Measurements from ENCODE around the gene MAP4K4. TPM values are rescaled to one million over a fixed set of nuclear protein-coding genes. Genes with fewer than 3 reads are reported as not detected.
"Not testable (repeated sequence)": the region's sequence is repeated elsewhere in the genome, so short reads cannot be mapped to it uniquely, and the experiment has no call there.

The MAP4K4 gene
- total RNA-seq, 1 experiment from 2014 or later: 41.3 TPM

DNA sequence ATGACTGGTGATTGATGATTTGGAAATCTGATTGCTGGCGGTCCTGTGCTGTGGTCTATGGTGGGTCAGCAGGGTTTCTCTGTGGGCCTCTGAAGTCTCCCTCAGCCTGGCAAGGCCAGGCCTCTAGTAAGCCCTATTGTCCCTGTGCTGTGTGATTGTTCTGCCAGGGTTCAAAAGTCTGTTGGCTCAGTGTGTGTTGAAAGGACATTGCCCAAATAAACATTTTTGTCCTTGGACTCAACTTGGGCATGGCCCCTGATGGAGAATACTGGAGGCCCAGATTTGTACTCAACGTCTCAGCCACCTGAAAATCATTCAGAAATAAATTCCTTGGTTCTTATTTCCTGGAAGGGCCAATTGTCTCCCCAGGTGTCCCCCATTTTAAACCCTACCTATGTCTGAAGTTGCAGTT lies 74.4 kb downstream of the MAP4K4 start:
- no peak for DNase-seq (ENCODE audit: low read depth)
- in situ Hi-C loops (cut with HindIII; ENCODE audit: low pct_unique_long_range_greater_than_20kb, low sequenced_read_pairs): no loop called here

GRCh38 chr2:101773137-101773536 lies 75.6 kb downstream of the MAP4K4 start:
- in situ Hi-C loops (cut with HindIII; ENCODE audit: low pct_unique_long_range_greater_than_20kb, low sequenced_read_pairs): no loop called here
- no peak for DNase-seq (ENCODE audit: low read depth)

GRCh38 chr2:101773961-101774360 lies 76.5 kb downstream of the MAP4K4 start:
- in situ Hi-C loops (cut with HindIII; ENCODE audit: low pct_unique_long_range_greater_than_20kb, low sequenced_read_pairs); DNase-seq (ENCODE audit: low read depth): not testable (repeated sequence)

DNA sequence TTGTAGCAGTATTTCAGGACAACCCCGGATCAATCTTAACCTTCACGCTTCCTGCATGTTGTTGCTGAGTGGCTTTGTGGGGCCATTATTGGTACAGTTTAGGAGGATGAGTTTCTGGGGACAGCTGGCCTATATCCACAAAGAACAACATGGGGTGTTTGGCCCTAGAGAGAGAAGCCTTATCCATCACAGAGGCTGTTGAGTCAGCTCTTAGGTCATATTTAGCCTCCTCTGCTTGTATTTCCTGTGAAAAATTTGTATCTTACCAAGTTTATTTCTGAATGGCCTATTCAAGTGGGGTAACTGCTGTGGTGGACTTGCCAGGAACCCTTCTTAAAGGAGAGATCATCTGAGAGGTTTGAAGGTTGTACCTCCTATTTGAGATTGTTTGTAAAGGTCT lies 77.6 kb downstream of the MAP4K4 start:
- in situ Hi-C loops (cut with HindIII; ENCODE audit: low pct_unique_long_range_greater_than_20kb, low sequenced_read_pairs): no loop called here
- no peak for DNase-seq (ENCODE audit: low read depth)

GRCh38 chr2:101775636-101776035 lies 78.1 kb downstream of the MAP4K4 start:
- in situ Hi-C loops (cut with HindIII; ENCODE audit: low pct_unique_long_range_greater_than_20kb, low sequenced_read_pairs): no loop called here
- DNase-seq (ENCODE audit: low read depth): no peak

GRCh38 chr2:101776172-101777043 lies 78.9 kb downstream of the MAP4K4 start:
- in situ Hi-C loops (cut with HindIII; ENCODE audit: low pct_unique_long_range_greater_than_20kb, low sequenced_read_pairs): no loop called here
- DNase-seq (ENCODE audit: low read depth): no peak

GRCh38 chr2:101777337-101777736 lies 79.8 kb downstream of the MAP4K4 start:
- DNase-seq (ENCODE audit: low read depth): no peak

GRCh38 chr2:101778102-101778501 lies 80.6 kb downstream of the MAP4K4 start:
- DNase-seq (ENCODE audit: low read depth): no peak
- in situ Hi-C loops (cut with HindIII; ENCODE audit: low pct_unique_long_range_greater_than_20kb, low sequenced_read_pairs): no loop called here

More at GRCh38 chr2:101777337-101777736, 79.8 kb downstream of the MAP4K4 start:
- in situ Hi-C loops (cut with HindIII; ENCODE audit: low pct_unique_long_range_greater_than_20kb, low sequenced_read_pairs): no loop called here

DNA sequence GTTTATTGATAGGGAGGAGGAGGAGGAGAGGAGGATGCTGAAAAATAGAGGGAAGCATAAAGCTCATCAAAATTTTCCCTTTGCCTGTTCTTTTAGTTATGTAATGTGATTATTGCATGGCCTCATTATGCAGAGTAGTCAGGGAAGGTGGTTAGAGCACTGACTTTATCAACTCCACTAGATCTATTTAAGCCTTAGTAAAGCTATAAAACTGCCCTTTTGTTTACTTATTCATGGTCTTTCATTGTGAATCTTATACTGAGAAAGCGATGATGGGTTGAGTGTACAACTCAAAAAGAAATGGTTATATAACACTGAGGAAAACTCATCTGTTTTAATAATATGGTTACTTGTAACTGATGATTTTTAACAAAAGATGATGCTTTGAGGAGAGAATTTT lies 81.7 kb downstream of the MAP4K4 start:
- no peak for DNase-seq (ENCODE audit: low read depth)
- in situ Hi-C loops (cut with HindIII; ENCODE audit: low pct_unique_long_range_greater_than_20kb, low sequenced_read_pairs): no loop called here

- in situ Hi-C loops (cut with HindIII; ENCODE audit: low pct_unique_long_range_greater_than_20kb, low sequenced_read_pairs): no loop called here
- DNase-seq (ENCODE audit: low read depth): no peak
These were observed 82.1 kb downstream of the MAP4K4 start for GRCh38 chr2:101779656-101780055.

DNA sequence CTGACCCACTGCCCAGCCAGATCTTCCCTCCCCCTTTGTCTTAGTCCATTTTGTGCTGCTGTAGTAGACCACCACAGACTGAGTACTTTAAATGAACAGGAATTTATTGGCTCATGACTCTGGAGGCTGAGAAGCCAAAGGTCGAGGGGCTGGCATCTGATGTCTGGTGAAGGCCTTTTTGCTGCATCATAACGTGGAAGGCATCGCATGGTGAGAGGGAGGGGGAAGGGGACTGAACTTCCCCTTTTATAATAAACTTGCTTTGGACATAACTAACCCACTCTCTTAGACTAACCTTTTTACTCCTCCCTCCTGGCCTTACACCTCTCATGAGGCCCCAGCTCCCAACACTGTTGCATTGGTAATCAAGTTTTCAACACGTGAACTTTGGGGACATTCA lies 83.8 kb downstream of the MAP4K4 start:
- no peak for DNase-seq (ENCODE audit: low read depth)
- in situ Hi-C loops (cut with HindIII; ENCODE audit: low pct_unique_long_range_greater_than_20kb, low sequenced_read_pairs): no loop called here

DNA sequence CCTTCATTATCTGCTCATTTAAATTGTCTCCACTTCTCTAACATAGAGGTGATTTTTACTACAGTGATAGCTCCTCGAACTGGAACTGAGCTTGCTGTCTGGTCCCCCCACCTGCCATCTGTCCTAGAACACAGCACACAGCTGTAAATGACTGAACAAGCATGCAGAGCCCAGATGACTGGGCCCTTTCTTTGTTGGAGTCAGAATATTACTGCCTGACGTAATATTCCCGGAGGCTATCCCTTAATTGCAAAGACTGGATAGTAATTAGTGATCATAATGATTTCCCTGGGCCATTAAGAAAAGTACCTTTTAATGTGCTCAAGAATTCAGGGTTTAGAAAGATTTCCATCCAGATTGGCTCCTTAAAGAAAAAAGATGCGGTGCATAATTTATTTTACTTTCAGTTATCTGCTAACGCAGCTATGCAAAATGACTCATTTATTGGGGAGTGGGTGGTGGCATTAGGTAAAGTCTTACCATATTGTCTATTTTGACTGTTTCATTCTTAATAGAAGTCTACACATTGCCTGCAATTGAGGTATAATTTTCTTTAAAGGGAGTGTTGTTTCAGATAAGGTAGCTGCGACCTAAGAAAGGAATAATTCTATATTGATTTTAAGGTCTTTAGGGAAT lies 84.4 kb downstream of the MAP4K4 start:
- in situ Hi-C loops (cut with HindIII; ENCODE audit: low pct_unique_long_range_greater_than_20kb, low sequenced_read_pairs): no loop called here
- DNase-seq (ENCODE audit: low read depth): no peak

GRCh38 chr2:101782427-101782792 lies 84.9 kb downstream of the MAP4K4 start:
- in situ Hi-C loops (cut with HindIII; ENCODE audit: low pct_unique_long_range_greater_than_20kb, low sequenced_read_pairs): no loop called here
- DNase-seq (ENCODE audit: low read depth): no peak

- DNase-seq (ENCODE audit: low read depth): no peak
- in situ Hi-C loops (cut with HindIII; ENCODE audit: low pct_unique_long_range_greater_than_20kb, low sequenced_read_pairs): no loop called here
These were observed 89.6 kb downstream of the MAP4K4 start for GRCh38 chr2:101787097-101787496.

GRCh38 chr2:101788565-101788964 lies 91.1 kb downstream of the MAP4K4 start:
- in situ Hi-C loops (cut with HindIII; ENCODE audit: low pct_unique_long_range_greater_than_20kb, low sequenced_read_pairs): no loop called here
- DNase-seq (ENCODE audit: low read depth): no peak

DNA sequence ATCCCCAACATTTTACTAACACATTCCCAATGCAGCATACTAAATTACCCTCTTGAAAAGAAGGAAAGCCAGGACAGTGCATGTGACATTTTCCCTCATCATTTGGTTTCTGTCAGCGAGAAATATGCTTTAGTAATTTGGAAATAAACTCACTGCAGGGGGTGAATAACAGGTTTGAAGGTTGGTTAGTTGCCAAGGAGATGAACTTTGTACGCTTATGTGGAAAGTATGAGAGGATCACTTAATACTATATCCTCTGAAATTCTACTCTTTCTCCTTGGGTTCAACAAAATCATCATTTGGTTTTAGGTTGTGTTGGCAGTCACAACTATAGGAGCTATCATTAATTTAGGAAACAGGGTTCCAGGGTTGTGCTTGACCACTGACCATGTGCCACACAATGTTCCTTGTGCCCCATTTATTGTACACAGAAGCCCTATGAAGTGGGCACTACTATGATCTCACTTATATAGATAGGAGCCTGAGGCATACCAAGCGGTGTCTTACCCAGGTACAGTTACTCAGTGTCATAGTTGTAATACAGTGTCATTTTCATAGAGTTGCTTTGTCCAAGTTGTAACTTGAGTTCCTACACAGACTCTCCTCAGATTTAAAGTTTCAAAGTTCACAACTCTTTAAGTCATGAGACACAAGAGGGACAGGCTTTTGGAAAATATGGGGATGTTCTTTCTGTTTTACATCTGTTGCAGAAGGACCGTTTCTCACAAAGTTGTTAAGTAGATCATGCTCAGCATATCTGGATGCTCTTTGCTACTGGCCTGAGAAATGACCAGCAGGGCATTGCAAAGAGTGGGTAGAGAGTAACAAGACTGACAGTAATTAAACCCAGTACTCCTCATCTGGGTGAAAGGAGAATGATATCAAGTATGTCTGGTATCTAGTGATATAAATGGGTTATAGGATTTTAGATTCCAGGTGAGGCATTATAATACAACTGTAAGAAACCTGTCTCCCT lies 91.8 kb downstream of the MAP4K4 start:
- in situ Hi-C loops (cut with HindIII; ENCODE audit: low pct_unique_long_range_greater_than_20kb, low sequenced_read_pairs): no loop called here
- DNase-seq (ENCODE audit: low read depth): no peak

- in situ Hi-C loops (cut with HindIII; ENCODE audit: low pct_unique_long_range_greater_than_20kb, low sequenced_read_pairs): no loop called here
- no peak for DNase-seq (ENCODE audit: low read depth)
These were observed 92.9 kb downstream of the MAP4K4 start for GRCh38 chr2:101790416-101790815.

DNA sequence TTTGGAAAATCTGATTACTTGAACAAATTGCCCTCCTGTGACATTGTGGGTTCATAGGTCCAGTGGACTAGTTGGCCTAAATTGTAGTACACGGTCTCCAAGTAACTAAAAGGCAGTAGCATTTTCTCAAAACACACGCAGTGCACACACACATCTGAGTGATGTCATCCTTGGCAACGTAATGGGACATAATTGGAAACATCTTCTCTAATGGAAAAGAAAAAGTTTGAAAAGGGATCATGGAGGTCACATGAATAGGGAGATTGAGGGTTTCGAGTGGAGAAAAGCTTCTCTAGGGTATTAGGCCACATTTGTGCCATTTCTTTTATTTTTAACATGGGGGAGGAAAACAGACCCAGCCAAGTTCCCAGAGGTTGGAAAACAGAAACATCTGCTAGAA lies 93.3 kb downstream of the MAP4K4 start:
- in situ Hi-C loops (cut with HindIII; ENCODE audit: low pct_unique_long_range_greater_than_20kb, low sequenced_read_pairs): no loop called here
- no peak for DNase-seq (ENCODE audit: low read depth)

GRCh38 chr2:101792208-101792607 lies 94.7 kb downstream of the MAP4K4 start:
- in situ Hi-C loops (cut with HindIII; ENCODE audit: low pct_unique_long_range_greater_than_20kb, low sequenced_read_pairs): no loop called here
- DNase-seq (ENCODE audit: low read depth): no peak
